ENCODE measurements around the gene MRC1. TPM values are rescaled to one million over a fixed set of nuclear protein-coding genes. Genes with fewer than 3 reads are reported as not detected.
"Not testable (repeated sequence)": the region's sequence is repeated elsewhere in the genome, so short reads cannot be mapped to it uniquely, and the experiment has no call there.

MRC1 gene
- total and polyA plus RNA-seq, 5 experiments from 2014 or later, result 1.2 to 1.3 TPM; not detected in 3

GRCh38 chr10:17943033-17943745 is 134.0 kb downstream of the MRC1 start:
- no peak overlapping the region for H3K27ac Mint-ChIP-seq
- H3K36me3 Mint-ChIP-seq, result no peaks in the 10 kb centered on the region
- peaks cover 0 to 21% (median 10%) of the 10 kb centered on the region in 5 donors for H3K27me3 Mint-ChIP-seq
- POLR2A ChIA-PET, result no interaction called here
- H3K4me3 Mint-ChIP-seq, result no peak overlapping the region
- DNase-seq (no peak), ATAC-seq (no peak)
- no peaks in the 10 kb centered on the region for H3K4me1 Mint-ChIP-seq
- H3K9me3 Mint-ChIP-seq, result peaks cover 0 to 19% (median 0%) of the 10 kb centered on the region in 9 donors

GRCh38 chr10:17950269-17950668 is 141.1 kb downstream of the MRC1 start:
- POLR2A ChIA-PET, ATAC-seq, H3K27ac Mint-ChIP-seq, H3K36me3 Mint-ChIP-seq, H3K4me3 Mint-ChIP-seq, H3K4me1 Mint-ChIP-seq, DNase-seq: not testable (repeated sequence)
- peaks cover 0 to 16% (median 8%) of the 10 kb centered on the region in 5 donors for H3K27me3 Mint-ChIP-seq
- H3K9me3 Mint-ChIP-seq, result peaks cover 0 to 11% (median 0%) of the 10 kb centered on the region in 9 donors

- Mint-ChIP-seq H3K27me3 (peaks cover 0 to 11% (median 8%) of the 10 kb centered on the region in 5 donors), H3K36me3 (no peaks in the 10 kb centered on the region), H3K4me1 (peaks cover 0 to 1% (median 0%) of the 10 kb centered on the region in 4 donors), H3K9me3 (peaks cover 0 to 11% (median 0%) of the 10 kb centered on the region in 9 donors), H3K27ac (no peak overlapping the region), H3K4me3 (no peak overlapping the region)
- POLR2A ChIA-PET, result no interaction called here
- ATAC-seq (no peak), DNase-seq (no peak)
Observed at GRCh38 chr10:17950726-17951125, 141.6 kb downstream of the MRC1 start.

GRCh38 chr10:17951868-17952371 is 142.8 kb downstream of the MRC1 start, which contains the start of gene SLC39A12:
Gene SLC39A12 (plus strand): TSS chr10:17951918. CDS start chr10:17953277, 1,359 bp downstream.
- Mint-ChIP-seq H3K4me3 (no peak within 1 kb of the TSS), H3K9me3 (peaks cover 0 to 11% (median 0%) of the 10 kb centered on the region in 9 donors), H3K36me3 (no peaks in the 10 kb centered on the region), H3K27ac (no peak within 1 kb of the TSS), H3K27me3 (peaks cover 0 to 7% (median 2%) of the 10 kb centered on the region in 5 donors), H3K4me1 (peaks cover 0 to 1% (median 0%) of the 10 kb centered on the region in 4 donors)
- DNase-seq (no peak), ATAC-seq (no peak)
- POLR2A ChIA-PET, result no interaction called here

GRCh38 chr10:17954372-17954771 is 145.2 kb downstream of the MRC1 start:
- ATAC-seq, POLR2A ChIA-PET, DNase-seq, H3K27me3 Mint-ChIP-seq, H3K36me3 Mint-ChIP-seq, H3K4me3 Mint-ChIP-seq, H3K27ac Mint-ChIP-seq, H3K9me3 Mint-ChIP-seq, H3K4me1 Mint-ChIP-seq: not testable (repeated sequence)

GRCh38 chr10:17954861-17955260 is 145.7 kb downstream of the MRC1 start:
- Mint-ChIP-seq H3K27me3 (peaks cover 1 to 4% (median 2%) of the 10 kb centered on the region in 5 donors), H3K4me1 (peaks cover 0 to 1% (median 0%) of the 10 kb centered on the region in 4 donors)
- POLR2A ChIA-PET, result no interaction called here

GRCh38 chr10:17958049-17958448 is 148.9 kb downstream of the MRC1 start:
- H3K27me3 Mint-ChIP-seq, result peaks cover 2 to 8% (median 7%) of the 10 kb centered on the region in 5 donors

More at GRCh38 chr10:17954861-17955260, 145.7 kb downstream of the MRC1 start:
- DNase-seq (no peak), ATAC-seq (no peak)
- Mint-ChIP-seq H3K36me3 (no peaks in the 10 kb centered on the region), H3K9me3 (peaks cover 0 to 9% (median 5%) of the 10 kb centered on the region in 9 donors), H3K4me3 (no peak overlapping the region), H3K27ac (no peak overlapping the region)

GRCh38 chr10:17959870-17960269 is 150.7 kb downstream of the MRC1 start:
- ATAC-seq, result no peak
- Mint-ChIP-seq H3K4me3 (no peak overlapping the region), H3K27ac (no peak overlapping the region), H3K4me1 (no peaks in the 10 kb centered on the region), H3K27me3 (peaks cover 2 to 10% (median 6%) of the 10 kb centered on the region in 5 donors), H3K9me3 (peaks cover 0 to 12% (median 6%) of the 10 kb centered on the region in 9 donors), H3K36me3 (peaks cover 0 to 4% (median 0%) of the 10 kb centered on the region in 3 donors)
- no peak for DNase-seq
- POLR2A ChIA-PET, result no interaction called here

More at GRCh38 chr10:17958049-17958448, 148.9 kb downstream of the MRC1 start:
- Mint-ChIP-seq H3K27ac (no peak overlapping the region), H3K9me3 (peaks cover 0 to 12% (median 7%) of the 10 kb centered on the region in 9 donors), H3K36me3 (peaks cover 0 to 4% (median 0%) of the 10 kb centered on the region in 3 donors), H3K4me1 (no peaks in the 10 kb centered on the region), H3K4me3 (no peak overlapping the region)
- DNase-seq (no peak), ATAC-seq (no peak)
- POLR2A ChIA-PET, result no interaction called here

Small RNAs within 50 kb of the gene (microRNA-seq; reads per million reads assigned to microRNA genes)
- not detected for gene MIR511 (ENCODE audit: borderline microRNAs expressed)

Other genes with a start within 250 kb of the MRC1 start
- gene HACD1, start 192.0 kb upstream of the MRC1 start, total RNA-seq, result 1 to 10 TPM in 1 of 2 experiments, under 1 TPM in 1; 0.63 to 1.4 TPM
- under 1 TPM; 0.17 to 0.53 (median 0.26) TPM for gene HACD1, start 192.0 kb upstream of the MRC1 start, polyA plus RNA-seq
- 10 to 100 TPM; 19.5 to 23.8 TPM for gene STAM, start 165.2 kb upstream of the MRC1 start, total RNA-seq
- gene STAM, start 165.2 kb upstream of the MRC1 start, polyA plus RNA-seq, result 1 to 10 TPM; 5.9 to 8.3 (median 7.4) TPM
- under 1 TPM; 0.18 to 0.36 TPM for gene TMEM236, start 57.1 kb upstream of the MRC1 start, total RNA-seq
- not detected for gene TMEM236, start 57.1 kb upstream of the MRC1 start, polyA plus RNA-seq
- gene SLC39A12, start 142.6 kb downstream of the MRC1 start, total RNA-seq, result not detected
- gene SLC39A12, start 142.6 kb downstream of the MRC1 start, polyA plus RNA-seq, result not detected